ENCODE measurements around the gene ECE2.

Gene ECE2

DNA sequence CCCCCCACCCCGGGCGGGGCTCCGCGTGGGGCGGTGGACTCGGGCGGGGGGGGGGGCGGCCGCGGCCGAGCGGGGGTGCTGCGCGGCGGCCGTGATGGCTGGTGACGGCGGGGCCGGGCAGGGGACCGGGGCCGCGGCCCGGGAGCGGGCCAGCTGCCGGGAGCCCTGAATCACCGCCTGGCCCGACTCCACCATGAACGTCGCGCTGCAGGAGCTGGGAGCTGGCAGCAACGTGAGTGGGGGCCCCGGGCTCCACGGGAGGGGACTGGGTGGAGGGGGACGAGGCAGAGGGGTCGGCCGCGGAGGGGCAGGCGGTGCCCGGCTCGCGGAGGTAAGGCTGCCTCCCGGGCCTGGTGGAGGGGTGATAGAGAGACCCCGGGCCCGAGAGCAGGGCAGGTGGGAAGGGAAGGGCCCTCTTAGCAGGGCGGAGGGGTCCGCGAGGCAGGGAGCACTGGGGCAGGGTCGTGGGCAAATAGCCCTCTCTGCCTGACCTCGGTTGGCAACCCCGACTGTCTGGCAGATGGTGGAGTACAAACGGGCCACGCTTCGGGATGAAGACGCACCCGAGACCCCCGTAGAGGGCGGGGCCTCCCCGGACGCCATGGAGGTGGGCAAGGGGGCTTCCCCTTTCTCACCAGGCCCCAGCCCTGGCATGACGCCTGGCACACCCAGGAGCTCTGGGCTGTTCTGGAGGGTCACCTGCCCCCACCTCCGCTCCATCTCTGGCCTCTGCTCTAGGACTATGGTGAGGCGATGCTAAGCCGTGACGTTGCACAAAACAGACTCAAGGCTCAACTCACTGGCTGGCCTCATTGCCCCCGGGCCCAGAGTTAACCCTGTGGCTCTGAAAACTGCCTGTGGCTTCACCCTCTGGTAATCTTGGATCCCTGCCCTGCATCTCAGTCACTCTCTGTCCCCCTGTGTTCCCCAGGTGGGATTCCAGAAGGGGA, at the start of gene ECE2:
Gene ECE2, plus strand, starts transcription at position 62 of the 950 bp plus-strand sequence. Its CDS starts 132 bp downstream, at position 194.
- no peak within 1 kb of the TSS for H3K4me3 Mint-ChIP-seq
- H3K9me3 Mint-ChIP-seq: no peaks in the 10 kb centered on the region
- peaks cover 43% of the 10 kb centered on the region for H3K27me3 Mint-ChIP-seq
- peaks cover 6% of the 10 kb centered on the region for H3K4me1 Mint-ChIP-seq (ENCODE audit: low read depth)
- no peak within 1 kb of the TSS for H3K27ac Mint-ChIP-seq
- H3K36me3 Mint-ChIP-seq (ENCODE audit: low read depth): no peaks in the 10 kb centered on the region

DNA sequence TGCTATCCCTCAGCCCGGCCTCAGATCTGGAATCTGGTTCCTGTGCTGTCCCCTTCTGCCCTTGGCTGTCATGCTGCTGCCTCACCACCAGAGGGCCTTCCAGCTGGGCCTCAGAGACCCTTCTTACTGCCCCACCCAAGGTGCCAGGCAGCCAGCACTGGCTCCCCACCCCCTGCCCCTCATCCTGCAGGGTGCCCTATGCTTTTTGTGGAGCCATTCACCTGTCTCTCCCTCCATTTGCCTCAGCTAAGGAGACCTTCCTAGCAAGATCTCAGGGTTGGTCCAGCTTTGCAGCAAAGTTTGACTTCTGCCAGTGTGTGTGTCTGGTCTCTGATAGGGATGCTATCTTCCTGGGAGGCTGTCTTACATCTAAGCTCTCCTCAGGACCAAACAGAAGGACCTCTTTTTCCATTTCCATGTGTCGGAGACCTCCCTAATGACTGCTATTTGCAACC, 48.3 kb upstream of the ECE2 start:
- Mint-ChIP-seq H3K4me3 (no peak overlapping the region), H3K27ac (no peak overlapping the region), H3K9me3 (no peaks in the 10 kb centered on the region), H3K36me3 (ENCODE audit: low read depth) (no peaks in the 10 kb centered on the region), H3K4me1 (ENCODE audit: low read depth) (peaks cover 10% of the 10 kb centered on the region), H3K27me3 (peaks cover 60% of the 10 kb centered on the region)

DNA sequence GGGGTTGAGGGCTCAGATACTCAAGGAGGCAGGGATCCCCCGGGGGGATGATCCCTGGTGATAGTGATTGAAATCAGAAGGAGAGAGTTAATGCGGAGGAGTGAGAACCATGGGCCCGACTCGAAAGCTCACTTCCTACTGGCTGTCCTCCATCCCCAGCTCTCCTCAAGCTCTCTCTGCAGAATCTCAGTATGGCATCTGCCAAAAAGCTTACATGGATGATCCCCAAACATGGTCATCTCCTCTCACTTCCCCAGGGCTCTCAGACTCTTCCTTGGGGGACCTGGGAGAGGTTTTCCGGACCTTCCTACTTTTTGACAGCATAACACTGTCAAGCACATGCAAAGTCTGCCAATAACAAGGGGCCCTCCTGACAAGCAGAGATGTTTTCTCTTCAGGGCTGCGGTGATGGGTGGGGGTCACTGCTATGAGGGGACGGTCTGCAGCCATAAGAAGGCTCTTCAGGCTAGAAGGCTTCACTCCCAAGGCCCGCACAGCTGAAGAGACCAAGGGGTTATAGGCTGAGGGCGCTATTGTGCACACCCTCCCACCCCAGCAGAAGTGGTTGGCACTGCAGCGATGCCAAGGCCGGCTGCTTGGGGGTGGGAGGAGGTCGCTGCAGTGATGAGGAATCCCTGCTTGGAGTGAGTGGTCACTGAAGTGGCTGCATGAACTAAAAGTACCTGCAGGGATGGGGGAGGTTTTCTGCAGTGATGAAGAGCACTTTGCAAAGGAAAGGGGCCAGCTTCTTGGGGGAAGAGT, 47.3 kb upstream of the ECE2 start:
- no peaks in the 10 kb centered on the region for H3K36me3 Mint-ChIP-seq (ENCODE audit: low read depth)

DNA sequence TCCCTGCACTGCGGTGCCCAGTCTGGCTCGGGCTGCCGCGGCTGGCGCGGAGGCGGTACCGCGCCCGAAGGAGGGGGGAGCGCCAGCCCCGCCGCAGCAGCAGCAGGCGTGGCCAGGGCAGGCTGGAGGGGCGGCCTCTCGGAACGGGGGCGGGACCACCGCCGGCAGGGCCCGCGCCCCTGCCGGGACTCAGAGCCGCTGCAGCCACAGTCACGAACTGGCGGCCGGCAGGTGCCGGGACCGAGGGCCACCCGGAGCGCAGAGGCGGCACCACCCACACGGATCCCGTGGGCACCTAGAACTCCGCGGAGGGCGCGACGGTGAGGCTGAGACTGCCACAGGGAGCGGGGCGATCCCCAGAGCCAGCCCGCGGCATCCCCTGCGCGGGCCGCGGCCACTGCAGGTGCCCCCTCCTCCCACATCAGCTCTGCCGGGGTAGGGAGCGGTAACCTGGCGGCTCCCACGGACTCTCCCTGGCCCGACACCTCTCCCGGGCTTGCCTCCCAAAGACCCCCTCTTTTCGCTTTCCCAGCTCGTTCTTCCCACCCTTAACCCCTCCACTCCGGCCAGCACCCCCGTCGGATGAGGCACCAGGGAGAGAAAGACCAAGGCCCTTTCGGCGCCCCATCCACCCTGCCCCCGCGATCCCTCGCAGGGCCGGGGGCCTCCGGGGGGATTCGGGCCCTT, 46.3 kb upstream of the ECE2 start, which contains the start of gene VWA5B2:
Gene VWA5B2, plus strand, starts transcription at position 192 of the 687 bp plus-strand sequence. CDS start 944 bp downstream, outside the sequence.
- H3K4me1 Mint-ChIP-seq (ENCODE audit: low read depth): peaks cover 10% of the 10 kb centered on the region
- H3K27ac Mint-ChIP-seq: no peak within 1 kb of the TSS
- H3K36me3 Mint-ChIP-seq (ENCODE audit: low read depth): no peaks in the 10 kb centered on the region
- peaks cover 52% of the 10 kb centered on the region for H3K27me3 Mint-ChIP-seq
- H3K9me3 Mint-ChIP-seq: no peaks in the 10 kb centered on the region
- peak within 1 kb of the TSS; percentile 52 for H3K4me3 Mint-ChIP-seq

More for the DNA sequence above, 47.3 kb upstream of the ECE2 start:
- H3K9me3 Mint-ChIP-seq: no peaks in the 10 kb centered on the region
- peak overlapping the region; percentile 10 for H3K4me3 Mint-ChIP-seq
- peaks cover 10% of the 10 kb centered on the region for H3K4me1 Mint-ChIP-seq (ENCODE audit: low read depth)
- peaks cover 59% of the 10 kb centered on the region for H3K27me3 Mint-ChIP-seq
- H3K27ac Mint-ChIP-seq: no peak overlapping the region

DNA sequence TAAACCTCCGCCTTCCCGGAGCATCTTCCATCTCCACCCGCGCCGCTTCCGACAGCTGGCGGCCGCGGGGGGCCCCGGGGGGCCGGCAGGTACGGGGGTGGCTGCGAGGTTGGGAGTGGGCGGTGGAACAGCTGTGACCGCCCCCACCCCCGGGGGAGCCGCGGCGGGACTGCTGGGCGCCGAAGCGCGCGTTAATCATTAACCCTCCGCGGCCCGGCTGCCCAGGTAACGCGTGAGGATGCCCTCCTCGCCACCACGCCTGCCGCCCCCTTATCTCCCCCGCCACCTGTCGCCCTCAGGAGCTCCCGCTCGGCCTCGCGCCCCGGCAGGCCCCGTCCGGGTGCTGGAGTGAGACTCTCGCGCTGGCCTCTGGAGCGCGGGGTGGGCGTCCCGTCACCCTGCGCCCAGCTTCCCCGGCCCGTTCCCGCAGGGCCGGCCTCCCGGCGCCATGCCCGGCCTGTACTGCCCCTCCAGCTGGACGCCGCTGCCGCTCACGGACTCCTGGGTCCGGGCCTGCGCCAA, 45.7 kb upstream of the ECE2 start:
- no peak overlapping the region for H3K4me3 Mint-ChIP-seq
- no peaks in the 10 kb centered on the region for H3K36me3 Mint-ChIP-seq (ENCODE audit: low read depth)
- H3K9me3 Mint-ChIP-seq: no peaks in the 10 kb centered on the region
- no peak overlapping the region for H3K27ac Mint-ChIP-seq
- H3K4me1 Mint-ChIP-seq (ENCODE audit: low read depth): peaks cover 10% of the 10 kb centered on the region
- H3K27me3 Mint-ChIP-seq: peaks cover 50% of the 10 kb centered on the region

DNA sequence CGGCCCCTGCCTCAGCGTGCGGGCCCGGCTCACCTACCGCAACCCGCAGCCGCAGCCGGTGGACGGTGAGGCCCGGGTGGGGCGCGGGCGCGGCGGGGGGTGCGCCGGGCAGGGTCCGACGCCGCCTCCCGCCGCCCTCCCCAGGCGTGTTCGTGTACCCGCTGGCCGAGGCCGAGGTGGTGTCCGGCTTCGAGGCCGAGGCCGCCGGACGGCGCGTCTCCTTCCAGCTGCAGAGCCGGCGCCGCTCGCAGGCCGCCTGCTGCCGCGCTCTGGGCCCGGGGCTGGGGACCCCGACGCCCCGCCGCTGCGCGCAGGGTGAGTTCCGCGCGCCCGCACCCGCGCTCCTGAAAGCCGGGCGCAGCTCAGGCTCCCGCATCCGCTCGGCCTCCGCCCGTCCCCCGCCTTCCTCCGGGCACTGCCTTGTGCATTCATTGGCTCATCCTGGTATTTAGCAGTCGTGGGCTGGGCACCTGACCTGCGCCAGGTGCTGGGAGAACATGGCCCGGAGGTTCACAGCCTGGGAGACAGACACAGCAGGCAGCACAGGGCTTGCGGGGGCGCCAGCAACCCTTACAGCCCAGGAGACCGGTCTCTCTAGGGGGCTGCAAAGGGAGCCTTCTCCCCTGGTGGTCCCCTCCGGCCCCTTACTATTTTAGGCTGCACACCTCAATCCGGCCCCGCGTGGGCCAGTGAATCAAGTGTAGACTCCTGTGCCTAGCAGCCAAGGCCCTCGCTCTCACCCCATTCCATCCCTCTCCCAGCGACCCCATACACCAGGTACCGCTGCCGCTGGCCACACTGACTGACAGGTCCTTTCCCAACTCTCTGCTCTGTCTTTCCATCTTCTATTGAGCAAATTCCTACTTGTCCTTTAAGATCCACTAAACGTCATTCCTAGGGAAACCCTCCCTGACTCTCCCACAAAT, 45.0 kb upstream of the ECE2 start:
- Mint-ChIP-seq H3K36me3 (ENCODE audit: low read depth) (no peaks in the 10 kb centered on the region), H3K4me3 (peak overlapping the region; percentile 34), H3K27ac (no peak overlapping the region), H3K9me3 (no peaks in the 10 kb centered on the region), H3K27me3 (peaks cover 46% of the 10 kb centered on the region), H3K4me1 (ENCODE audit: low read depth) (peaks cover 10% of the 10 kb centered on the region)

DNA sequence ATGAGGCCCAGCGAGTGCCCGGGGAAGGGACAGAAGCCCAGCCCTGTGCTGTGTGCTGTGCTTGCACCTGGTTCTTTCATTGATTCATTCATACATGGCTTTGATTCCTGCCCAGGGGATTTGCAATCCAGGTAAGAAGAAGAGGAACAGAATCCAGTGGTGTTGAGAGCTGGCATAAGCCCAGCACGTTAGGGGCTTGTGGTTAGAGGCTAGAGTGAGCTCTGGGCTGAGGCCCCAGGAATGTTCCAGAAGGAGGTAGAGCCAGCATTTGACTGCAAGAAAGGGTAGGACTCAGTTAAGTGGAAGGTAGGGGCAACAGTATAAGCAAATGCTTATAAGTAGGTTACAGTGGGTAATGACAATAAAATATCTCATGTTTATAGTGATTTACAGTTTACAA, 44.2 kb upstream of the ECE2 start:
- no peak overlapping the region for H3K27ac Mint-ChIP-seq
- H3K4me3 Mint-ChIP-seq: peak overlapping the region; percentile 34
- peaks cover 10% of the 10 kb centered on the region for H3K4me1 Mint-ChIP-seq (ENCODE audit: low read depth)
- no peaks in the 10 kb centered on the region for H3K9me3 Mint-ChIP-seq
- H3K27me3 Mint-ChIP-seq: peaks cover 40% of the 10 kb centered on the region
- no peaks in the 10 kb centered on the region for H3K36me3 Mint-ChIP-seq (ENCODE audit: low read depth)

DNA sequence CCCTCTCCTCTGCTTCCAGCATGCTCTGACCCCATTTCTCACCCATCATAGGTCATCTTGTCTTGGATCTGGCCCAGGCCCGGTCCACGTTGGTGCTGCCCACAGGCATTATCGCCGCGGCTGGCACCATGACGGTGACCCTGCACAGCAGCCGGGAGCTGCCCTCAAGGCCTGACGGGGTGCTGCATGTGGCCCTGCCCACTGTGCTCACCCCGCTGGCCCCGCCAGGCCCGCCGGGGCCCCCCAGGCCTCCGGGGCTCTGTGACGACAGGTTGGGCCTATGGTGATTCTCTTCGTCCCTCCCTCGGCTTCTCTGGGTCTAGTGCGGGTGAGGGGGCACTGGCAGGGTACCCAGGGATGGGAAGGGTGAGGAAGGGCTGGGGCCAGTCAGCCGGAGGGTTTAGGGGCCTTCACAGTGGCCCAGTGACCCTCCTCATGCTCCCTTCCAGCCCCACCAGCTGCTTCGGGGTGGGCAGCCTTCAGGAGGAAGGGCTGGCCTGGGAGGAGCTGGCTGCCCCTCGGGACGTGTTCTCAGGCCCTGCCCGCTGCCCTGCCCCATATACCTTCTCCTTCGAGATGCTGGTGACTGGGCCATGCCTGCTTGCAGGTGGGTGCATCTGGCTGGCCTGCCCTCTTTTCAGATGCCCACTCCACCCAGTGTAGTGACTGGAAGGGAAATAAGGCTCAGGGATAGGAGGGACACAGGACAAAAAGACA, 42.5 kb upstream of the ECE2 start:
- H3K27ac Mint-ChIP-seq: no peak overlapping the region
- no peaks in the 10 kb centered on the region for H3K9me3 Mint-ChIP-seq
- peaks cover 10% of the 10 kb centered on the region for H3K4me1 Mint-ChIP-seq (ENCODE audit: low read depth)
- no peak overlapping the region for H3K4me3 Mint-ChIP-seq
- no peaks in the 10 kb centered on the region for H3K36me3 Mint-ChIP-seq (ENCODE audit: low read depth)
- H3K27me3 Mint-ChIP-seq: peaks cover 29% of the 10 kb centered on the region

DNA sequence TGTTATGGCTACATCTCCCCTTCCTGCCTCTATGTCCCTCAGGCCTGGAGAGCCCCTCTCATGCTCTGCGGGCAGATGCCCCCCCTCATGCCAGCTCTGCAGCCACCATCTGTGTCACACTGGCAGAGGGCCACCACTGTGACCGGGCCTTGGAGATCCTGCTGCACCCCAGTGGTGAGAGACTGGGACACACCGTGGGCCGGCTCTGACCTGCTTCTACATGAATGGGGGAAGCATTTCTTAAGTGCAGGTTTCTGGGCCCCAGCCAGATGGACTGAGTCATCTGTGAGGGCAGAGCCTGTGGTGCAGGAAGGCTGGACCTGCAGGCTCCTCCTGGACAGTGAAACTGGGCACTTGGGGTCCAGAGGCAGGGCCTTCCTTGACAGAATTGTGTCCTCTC, 41.6 kb upstream of the ECE2 start:
- H3K27me3 Mint-ChIP-seq: peaks cover 22% of the 10 kb centered on the region
- no peak overlapping the region for H3K4me3 Mint-ChIP-seq
- H3K9me3 Mint-ChIP-seq: no peaks in the 10 kb centered on the region
- no peak overlapping the region for H3K27ac Mint-ChIP-seq
- no peaks in the 10 kb centered on the region for H3K36me3 Mint-ChIP-seq (ENCODE audit: low read depth)
- H3K4me1 Mint-ChIP-seq (ENCODE audit: low read depth): peaks cover 10% of the 10 kb centered on the region

DNA sequence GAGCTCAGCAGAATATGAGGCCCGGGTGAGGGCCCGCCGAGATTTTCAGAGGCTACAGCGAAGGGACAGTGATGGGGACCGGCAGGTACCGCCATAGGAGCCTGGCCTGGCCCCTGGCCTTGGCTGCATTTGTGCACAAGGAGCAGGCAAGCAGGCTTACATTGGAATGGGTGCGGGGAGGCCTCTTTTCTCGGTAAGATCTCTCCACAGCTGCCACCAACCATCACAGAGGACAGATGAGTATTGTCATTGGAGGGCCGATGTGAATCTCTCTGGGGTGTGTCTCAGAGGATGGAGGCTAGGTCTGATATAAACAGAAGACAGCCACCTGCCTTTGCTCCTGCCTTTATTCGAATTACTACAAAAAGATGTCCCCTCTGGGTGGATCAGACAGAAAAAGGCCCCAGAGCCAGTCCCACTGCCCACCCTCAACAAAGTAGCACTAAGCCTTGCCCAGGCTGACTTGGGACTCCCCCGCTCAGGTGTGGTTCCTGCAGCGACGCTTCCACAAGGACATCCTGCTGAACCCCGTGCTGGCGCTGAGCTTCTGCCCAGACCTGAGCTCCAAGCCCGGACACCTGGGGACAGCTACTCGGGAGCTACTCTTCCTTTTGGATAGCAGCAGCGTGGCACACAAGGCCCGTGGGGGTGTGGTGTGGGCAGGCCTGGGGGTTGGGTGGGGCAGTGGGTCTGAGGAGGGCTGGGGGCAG, 41.0 kb upstream of the ECE2 start:
- Mint-ChIP-seq H3K4me3 (no peak overlapping the region), H3K27me3 (peaks cover 22% of the 10 kb centered on the region), H3K9me3 (no peaks in the 10 kb centered on the region), H3K27ac (no peak overlapping the region), H3K4me1 (ENCODE audit: low read depth) (peaks cover 10% of the 10 kb centered on the region), H3K36me3 (ENCODE audit: low read depth) (no peaks in the 10 kb centered on the region)

DNA sequence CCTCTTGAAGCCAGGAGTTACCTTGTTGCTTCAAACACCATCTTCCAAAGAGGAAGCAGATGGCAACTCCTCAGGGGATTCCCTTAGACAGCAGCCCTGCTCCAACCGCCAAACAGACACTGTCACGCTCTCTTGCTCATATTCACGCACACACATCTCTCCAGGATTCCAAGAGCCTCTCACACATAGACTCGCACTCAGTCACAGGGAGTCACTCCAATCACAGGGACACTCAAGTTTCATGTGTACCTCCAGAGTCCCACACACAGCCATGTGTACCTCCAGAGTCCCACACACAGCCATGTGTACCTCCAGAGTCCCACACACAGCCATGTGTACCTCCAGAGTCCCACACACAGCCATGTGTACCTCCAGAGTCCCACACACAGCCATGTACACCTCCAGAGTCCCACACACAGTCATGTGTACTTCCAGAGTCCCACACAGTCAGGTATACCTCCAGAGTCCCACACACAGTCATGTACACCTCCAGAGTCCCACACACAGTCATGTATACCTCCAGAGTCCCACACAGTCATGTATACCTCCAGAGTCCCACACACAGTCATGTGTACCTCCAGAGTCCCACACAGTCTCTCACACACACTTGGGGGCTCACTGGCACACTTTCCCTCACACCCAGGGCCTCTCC, 40.3 kb upstream of the ECE2 start:
- no peak overlapping the region for H3K4me3 Mint-ChIP-seq
- H3K27me3 Mint-ChIP-seq: peaks cover 22% of the 10 kb centered on the region
- H3K36me3 Mint-ChIP-seq (ENCODE audit: low read depth): no peaks in the 10 kb centered on the region
- H3K27ac Mint-ChIP-seq: no peak overlapping the region
- H3K4me1 Mint-ChIP-seq (ENCODE audit: low read depth): peaks cover 14% of the 10 kb centered on the region
- H3K9me3 Mint-ChIP-seq: no peaks in the 10 kb centered on the region

DNA sequence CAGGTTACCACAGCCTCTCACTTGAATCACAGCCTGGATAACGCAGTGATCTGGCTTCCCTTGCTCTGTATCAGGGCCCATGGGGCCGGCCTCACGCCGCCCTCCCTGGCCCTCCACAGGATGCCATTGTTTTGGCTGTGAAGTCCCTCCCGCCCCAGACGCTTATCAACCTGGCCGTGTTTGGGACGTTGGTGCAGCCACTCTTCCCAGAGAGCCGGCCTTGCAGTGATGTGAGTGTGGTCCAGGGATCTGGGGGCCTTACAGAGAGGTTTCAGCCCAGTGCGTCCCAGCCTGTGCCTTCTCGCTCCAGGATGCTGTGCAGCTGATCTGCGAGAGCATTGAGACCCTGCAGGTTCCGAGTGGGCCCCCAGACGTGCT, 39.8 kb upstream of the ECE2 start:
- no peak overlapping the region for H3K4me3 Mint-ChIP-seq
- no peaks in the 10 kb centered on the region for H3K36me3 Mint-ChIP-seq (ENCODE audit: low read depth)
- H3K4me1 Mint-ChIP-seq (ENCODE audit: low read depth): peaks cover 11% of the 10 kb centered on the region
- peaks cover 19% of the 10 kb centered on the region for H3K27me3 Mint-ChIP-seq
- H3K9me3 Mint-ChIP-seq: no peaks in the 10 kb centered on the region
- H3K27ac Mint-ChIP-seq: no peak overlapping the region

Measured in stimulated activated naive CD8-positive, alpha-beta T cell treated with anti-CD3 and anti-CD28 coated beads, Interleukin-15, Interleukin-2, amounts not matched to agents 100 ng/mL and 50 ng/mL, for 24 hours (primary cell).